Measurements from ENCODE around the gene WDR90.

WDR90 gene

DNA sequence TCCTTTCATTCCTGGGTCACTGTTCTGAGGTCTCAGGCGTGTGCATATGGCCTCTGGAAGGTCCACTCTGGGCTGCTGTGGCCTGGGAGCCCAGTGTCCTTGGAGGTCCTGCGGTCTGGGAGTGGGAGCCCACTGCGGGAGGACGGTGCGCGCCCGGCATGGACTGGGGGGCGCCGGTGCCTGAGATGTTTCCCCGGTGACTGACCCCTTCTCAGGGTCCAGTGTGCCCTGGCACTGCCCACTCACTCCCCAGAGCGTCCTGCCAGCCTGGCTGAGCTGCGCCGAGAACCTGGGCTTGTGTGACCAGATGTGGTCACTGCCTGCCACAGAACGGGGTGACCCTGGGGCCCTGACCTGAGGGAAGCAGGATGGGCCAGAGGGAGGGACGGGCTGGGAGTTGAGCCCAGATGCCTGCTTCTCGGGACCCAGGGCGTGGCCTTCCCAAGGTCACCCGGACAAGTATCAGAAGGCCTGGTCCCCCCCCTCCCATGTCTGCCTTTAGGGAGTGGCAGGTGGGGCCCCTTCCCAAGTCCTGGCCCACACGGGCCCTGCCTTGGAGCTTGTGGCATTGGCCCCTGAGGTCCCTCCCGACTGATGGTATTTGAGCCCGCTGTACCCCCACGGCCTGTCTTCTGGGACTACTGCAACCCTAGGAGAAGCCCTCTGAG is 25.2 kb downstream of the WDR90 start:
- in situ Hi-C loops (cut with HindIII; ENCODE audit: low sequenced_read_pairs): no loop called here

DNA sequence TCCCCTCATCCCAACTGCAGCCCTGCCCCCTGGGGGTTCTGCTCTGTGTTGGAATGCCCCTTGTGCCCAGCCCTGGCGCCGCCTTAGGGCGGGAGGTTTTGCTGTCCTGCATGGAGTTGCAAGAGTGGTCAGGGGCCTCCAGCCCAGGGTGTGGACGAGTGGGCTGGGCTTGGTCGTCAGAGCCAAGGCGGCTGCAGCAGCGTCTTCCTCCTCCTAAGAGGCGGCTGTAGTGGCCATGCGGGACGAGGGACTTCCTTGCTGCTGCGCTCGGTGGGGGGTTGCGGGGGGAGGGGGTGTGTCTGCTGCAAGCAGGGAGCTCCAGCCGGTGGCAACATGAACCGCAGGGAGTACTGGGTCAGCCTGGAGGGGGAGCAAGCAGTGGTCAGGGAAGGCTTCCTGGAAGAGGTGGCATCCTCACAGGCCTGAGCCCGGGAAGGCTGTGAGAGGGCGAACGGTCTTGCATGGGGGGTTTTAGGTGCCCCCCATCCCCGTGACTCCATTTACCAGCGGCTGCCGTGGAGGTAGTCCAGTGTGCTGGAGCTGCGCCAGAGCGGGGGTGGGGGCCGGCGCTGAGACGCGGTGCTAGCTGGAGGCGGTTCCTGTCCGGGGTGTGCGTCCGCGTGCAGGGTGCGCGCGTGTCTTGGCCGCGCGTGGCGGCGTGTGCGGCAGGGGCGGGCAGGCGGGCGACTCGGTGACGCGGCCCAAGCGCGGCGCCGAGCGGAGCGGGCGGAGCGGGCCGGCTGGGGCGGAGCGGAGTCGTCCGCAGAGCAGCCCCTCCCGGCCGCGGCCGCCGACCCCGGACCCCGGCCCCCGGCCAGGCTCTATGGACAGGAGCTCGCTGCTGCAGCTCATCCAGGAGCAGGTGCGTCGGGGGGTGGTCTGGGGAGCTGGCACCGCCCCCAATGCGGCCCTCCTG is 26.1 kb downstream of the WDR90 start, which contains the start of gene RHBDL1:
TSS of gene RHBDL1 (plus strand) at position 704 of the 916 bp plus-strand sequence. CDS start at position 824, 120 bp downstream.
- in situ Hi-C loops (cut with HindIII; ENCODE audit: low sequenced_read_pairs): no loop called here

DNA sequence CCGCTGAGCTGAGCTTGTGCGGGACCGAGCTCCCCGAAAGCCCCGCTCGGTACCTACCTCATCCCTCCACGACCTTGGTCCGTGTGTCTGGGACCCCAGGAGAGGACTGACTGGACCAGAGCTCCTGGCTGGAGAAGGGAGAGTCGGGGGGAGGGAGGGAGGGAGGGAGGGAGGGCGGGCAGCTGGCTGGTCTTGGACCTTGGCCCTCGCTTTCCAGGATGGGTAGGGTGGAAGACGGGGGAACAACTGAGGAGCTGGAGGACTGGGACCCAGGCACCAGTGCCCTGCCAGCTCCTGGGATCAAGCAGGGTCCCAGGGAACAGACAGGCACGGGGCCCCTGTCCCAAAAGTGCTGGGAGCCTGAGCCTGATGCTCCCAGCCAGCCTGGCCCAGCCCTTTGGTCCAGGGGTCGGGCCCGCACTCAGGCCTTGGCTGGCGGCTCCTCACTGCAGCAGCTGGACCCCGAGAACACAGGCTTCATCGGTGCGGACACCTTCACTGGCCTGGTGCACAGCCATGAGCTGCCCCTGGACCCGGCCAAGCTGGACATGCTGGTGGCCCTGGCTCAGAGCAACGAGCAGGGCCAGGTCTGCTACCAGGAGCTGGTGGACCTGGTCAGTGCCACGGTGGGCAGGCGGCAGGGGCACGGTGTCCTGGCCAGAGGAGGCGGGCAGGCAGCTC is 26.9 kb downstream of the WDR90 start:
- in situ Hi-C loops (cut with HindIII; ENCODE audit: low sequenced_read_pairs): no loop called here

DNA sequence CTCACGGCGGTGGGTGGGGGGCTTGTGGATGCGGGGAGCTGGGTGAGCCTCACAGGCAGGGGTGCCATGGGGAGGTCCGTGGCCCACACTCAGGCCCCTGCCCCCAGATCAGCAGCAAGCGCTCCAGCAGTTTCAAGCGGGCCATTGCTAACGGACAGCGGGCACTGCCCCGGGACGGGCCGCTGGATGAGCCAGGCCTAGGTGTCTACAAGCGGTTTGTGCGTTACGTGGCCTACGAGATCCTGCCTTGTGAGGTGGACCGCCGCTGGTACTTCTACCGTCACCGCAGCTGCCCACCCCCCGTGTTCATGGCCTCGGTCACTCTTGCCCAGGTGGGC is 27.4 kb downstream of the WDR90 start:
- in situ Hi-C loops (cut with HindIII; ENCODE audit: low sequenced_read_pairs): no loop called here

DNA sequence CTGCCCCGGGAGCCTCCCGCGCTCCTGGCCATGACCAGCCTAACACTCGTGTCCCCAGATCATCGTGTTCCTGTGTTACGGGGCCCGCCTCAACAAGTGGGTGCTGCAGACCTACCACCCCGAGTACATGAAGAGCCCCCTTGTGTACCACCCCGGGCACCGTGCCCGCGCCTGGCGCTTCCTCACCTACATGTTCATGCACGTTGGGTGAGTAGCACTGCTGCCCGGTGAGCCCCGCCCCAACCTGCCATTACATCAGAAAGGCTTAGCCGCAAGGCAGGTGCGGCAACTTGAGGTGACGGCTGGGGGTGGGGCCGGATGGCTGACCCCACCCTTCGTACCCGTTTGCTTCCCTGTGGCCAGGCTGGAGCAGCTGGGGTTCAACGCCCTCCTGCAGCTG is 27.7 kb downstream of the WDR90 start:
- in situ Hi-C loops (cut with HindIII; ENCODE audit: low sequenced_read_pairs): no loop called here

DNA sequence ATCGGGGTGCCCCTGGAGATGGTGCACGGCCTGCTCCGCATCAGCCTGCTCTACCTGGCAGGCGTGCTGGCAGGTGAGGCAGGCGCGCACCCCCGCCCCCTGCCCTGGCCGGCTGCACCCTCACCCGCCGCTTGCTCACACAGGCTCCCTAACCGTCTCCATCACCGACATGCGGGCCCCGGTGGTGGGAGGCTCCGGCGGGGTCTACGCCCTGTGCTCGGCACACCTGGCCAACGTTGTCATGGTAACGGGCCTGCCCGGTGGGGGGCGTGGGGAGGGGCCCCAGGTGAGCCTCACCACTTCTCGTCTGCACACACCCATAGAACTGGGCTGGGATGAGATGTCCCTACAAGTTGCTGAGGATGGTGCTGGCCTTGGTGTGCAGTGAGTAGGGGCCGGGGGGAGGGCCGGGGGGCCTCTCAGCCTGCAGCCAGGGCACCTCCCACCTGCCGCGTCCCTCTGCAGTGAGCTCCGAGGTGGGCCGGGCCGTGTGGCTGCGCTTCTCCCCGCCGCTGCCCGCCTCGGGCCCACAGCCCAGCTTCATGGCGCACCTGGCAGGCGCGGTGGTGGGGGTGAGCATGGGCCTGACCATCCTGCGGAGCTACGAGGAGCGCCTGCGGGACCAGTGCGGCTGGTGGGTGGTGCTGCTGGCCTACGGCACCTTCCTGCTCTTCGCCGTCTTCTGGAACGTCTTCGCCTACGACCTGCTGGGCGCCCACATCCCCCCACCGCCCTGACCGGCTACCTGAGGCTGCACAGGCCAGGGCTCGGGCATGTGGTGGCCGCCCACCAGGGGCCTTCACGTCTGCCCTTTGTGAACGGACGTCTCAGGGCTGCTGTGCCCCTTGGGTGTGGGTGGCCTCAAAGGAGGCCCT is 28.4 kb downstream of the WDR90 start:
- in situ Hi-C loops (cut with HindIII; ENCODE audit: low sequenced_read_pairs): no loop called here

DNA sequence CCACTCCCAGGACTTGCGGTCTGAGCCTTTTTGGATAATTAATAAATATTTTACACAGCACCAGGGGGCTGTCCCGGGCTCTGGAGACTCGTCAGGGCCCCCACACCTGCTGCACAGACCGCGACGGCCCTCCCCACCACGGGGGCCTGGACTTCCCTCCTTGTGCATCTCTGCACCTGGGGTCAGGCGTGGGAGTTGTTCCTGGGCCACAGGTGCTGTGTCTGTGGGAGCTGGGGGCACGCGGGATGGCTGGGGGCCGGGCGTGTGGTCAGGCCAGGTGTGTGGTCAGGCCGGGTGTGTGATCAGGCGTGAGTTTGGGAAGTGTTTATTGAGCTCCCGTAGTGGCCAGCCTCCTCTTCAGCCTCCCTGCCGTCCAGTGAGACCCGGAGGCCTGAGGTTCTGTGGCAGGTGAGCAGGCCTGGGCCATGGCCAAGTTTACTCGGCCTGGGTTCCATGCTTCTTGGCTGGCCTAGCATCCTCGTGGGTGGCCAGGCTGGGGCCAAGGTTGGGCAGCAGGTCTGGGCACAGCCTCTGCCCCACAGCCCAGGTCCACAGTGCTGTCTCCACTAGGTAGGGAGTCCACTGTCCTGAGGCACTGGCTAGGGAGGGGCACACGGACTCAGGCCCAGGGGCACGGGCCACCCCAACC is 29.2 kb downstream of the WDR90 start:
- in situ Hi-C loops (cut with HindIII; ENCODE audit: low sequenced_read_pairs): no loop called here

DNA sequence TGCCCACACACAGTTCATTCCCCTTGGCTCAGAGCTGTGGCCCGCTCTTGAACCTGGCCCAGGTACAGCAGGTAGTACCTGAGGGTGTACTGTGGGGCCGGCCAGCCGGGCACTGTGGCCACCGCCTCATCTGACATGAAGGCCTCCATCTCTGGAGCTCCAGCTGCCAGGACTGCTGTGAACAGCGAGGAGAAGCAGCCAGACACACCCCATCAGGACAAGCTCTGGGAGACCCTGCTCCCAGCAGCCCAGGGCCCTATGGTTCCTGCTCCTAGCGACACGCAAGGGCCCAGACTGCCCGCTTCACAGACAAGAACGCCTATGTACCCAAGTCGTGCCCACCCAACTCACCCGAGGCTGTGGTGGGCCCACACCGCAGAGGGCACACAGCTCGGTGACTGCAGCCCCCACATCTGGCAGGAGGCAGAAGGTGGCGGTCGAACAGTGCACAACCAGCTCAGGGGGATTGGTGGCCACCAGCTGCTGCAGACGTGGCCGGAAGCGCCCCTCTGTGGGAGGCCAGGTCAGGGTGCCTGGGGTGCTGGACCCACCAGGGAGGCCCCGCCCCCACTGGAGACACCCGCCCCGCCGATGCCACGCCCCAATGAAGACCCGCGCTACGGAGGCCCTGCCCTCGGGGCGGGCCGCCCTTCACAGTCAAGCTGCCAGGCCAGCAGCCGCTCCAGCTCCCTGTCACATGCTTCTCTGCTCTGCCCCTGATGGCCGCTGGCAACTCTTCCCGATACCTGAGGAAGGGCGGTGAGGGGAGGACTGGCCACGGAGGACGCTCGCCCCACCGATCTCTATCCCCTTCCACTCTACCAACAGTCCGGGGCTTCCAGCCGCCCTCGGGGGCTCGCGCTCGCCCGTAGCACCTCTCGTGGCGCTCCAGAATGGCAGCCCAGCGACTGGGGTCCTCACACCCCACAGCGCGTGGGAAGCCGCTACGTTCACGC is 30.0 kb downstream of the WDR90 start:
- in situ Hi-C loops (cut with HindIII; ENCODE audit: low sequenced_read_pairs): no loop called here

DNA sequence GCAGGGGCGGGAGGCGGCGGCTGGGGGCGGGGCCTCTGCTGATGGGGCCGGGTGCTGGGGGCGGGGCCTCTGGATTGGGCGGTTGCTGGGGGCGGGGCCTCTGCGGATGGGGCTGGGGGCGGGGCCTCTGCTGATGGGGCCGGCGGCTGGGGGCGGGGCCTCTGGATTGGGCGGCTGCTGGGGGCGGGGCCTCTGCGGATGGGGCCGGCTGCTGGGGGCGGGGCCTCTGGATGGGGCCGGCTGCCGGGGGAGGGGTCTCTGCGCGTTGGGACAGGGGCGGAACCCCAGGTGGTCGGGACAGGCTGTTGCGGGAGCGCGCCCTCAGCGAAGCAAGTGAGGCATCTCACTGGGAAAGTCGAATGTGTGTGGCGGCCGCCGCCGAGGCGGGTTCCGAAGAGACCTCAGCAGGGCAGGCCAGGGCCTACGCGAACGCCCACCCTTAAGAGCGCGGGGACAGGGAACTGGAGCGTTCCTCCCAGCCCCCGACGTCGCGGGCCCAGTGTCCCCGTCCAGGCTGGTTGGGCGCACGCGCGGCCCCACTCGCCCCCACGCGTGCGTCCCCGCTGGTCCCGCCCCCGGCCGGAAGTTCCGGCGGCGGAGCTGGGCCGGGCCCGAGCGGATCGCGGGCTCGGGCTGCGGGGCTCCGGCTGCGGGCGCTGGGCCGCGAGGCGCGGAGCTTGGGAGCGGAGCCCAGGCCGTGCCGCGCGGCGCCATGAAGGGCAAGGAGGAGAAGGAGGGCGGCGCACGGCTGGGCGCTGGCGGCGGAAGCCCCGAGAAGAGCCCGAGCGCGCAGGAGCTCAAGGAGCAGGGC is 30.9 kb downstream of the WDR90 start, which contains the start of gene STUB1:
TSS of gene STUB1 (plus strand) at position 597 of the 811 bp plus-strand sequence. CDS start at position 713, 116 bp downstream.
- in situ Hi-C loops (cut with HindIII; ENCODE audit: low sequenced_read_pairs): no loop called here

DNA sequence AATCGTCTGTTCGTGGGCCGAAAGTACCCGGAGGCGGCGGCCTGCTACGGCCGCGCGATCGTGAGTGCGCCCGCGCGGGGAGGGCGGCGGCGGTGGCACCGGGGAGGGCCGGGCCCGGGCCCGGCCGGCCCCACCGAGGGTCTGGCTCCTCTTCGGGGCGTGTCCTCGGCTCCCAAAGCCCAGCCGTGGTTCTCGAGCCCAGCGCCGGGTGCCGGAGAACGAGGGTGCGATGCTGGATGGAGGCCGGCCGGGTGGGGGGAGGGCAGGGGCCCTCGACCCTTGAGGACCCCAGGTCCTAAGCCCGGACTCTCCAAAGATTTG is 31.4 kb downstream of the WDR90 start:
- in situ Hi-C loops (cut with HindIII; ENCODE audit: low sequenced_read_pairs): no loop called here

DNA sequence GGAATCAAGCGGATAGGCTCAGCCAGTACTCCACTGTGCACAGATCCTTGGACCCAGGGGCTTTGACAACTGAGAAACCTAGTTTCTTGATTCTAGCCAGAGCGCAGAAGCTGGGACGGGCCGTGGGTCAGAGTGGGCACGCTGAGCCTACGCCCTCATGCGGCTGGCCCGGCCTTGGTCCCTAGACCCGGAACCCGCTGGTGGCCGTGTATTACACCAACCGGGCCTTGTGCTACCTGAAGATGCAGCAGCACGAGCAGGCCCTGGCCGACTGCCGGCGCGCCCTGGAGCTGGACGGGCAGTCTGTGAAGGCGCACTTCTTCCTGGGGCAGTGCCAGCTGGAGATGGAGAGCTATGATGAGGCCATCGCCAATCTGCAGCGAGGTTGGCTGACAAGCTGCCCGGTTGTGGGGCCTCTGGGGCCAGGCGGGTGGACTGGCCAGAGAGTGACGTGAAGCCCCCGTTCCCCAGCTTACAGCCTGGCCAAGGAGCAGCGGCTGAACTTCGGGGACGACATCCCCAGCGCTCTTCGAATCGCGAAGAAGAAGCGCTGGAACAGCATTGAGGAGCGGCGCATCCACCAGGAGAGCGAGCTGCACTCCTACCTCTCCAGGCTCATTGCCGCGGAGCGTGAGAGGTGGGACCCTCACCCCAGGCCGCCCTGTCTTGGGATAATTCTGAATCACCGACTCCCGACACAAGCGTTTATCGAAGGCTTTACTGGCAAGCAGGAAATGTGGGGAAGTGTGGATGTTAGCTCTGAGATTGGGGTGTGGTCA is 32.0 kb downstream of the WDR90 start:
- in situ Hi-C loops (cut with HindIII; ENCODE audit: low sequenced_read_pairs): no loop called here

DNA sequence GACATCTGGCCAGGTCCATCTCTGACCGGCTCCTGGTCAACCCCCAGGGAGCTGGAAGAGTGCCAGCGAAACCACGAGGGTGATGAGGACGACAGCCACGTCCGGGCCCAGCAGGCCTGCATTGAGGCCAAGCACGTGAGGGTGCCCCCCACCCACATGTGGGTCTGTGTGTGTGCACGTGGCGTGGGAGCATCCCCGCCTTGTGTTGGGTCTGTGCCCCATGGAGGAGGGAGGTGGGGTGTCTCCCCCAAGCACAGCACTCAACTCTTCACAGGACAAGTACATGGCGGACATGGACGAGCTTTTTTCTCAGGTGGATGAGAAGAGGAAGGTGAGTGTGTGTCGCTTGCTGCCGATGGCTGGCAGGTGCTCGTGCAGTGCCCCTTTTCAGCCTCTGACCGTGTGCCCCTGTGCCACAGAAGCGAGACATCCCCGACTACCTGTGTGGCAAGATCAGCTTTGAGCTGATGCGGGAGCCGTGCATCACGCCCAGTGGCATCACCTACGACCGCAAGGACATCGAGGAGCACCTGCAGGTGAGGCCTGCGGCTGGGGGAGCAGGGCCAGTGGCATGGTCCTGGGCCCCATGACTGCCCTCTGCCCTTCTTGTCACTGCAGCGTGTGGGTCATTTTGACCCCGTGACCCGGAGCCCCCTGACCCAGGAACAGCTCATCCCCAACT is 32.7 kb downstream of the WDR90 start:
- in situ Hi-C loops (cut with HindIII; ENCODE audit: low sequenced_read_pairs): no loop called here

DNA sequence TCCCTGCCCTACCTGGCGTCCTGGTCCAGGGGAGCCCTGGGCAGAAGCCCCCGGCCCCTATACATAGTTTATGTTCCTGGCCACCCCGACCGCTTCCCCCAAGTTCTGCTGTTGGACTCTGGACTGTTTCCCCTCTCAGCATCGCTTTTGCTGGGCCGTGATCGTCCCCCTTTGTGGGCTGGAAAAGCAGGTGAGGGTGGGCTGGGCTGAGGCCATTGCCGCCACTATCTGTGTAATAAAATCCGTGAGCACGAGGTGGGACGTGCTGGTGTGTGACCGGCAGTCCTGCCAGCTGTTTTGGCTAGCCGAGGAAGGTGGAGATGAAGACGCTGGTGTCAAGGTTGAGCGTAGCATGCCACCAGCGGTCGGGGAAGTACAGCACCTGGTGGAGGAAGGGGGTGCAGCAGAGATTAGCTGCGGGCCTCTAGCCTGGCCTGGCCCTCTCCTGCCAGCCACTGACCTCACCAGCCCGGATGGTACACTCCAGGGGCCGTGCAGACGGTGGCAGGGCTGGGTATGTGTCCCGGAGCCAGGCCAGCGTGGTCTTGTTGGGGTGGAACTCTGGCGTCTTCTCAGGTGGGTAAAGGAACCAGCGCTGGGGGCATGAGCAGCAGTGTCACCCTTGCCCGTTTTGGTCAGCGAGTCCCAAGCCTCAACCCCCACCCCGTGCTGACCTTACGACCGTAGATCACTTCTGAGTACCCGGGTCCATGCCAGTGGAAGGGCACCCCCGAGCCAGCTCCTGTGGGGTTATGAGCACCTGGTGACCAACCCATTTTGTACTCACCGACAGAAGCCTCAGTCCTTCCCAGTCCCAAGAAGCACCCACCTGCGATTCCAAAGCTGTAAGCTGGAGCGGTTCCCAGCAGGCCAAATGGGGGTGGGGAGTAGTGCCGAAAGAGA is 33.6 kb downstream of the WDR90 start:
- in situ Hi-C loops (cut with HindIII; ENCODE audit: low sequenced_read_pairs): no loop called here

DNA sequence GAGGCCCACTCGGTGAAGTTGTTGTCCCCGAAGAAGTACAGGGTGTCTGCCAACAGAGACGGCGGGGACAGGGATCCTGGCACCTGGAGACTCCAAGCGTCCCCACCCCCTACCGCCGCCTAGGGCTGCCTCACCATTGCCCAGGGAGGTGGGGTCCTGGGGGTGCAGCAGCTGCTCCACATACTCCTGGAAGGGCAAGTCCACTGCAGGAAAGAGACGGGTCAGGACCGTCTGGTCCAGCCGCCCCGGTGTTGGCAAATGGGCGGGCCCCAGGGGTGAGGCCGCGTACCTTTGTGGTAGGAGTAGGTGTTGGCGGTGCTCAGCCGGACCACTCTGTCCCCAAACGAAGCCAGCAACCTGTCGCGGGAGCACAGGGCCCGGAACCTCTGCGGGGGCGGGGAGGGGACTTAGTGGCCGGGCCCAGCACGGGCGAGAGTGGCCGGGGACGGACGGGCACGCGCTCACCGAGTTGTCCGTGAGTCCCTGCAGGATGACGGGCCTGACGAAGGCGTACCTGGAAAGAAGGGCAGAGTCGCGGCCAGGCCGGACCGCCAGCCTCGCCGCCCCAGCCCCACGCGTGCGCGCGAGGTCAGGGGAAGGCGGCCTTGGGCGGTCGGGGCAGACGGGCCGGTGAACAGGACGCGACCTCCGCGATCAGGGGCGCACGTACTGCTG is 34.4 kb downstream of the WDR90 start:
- in situ Hi-C loops (cut with HindIII; ENCODE audit: low sequenced_read_pairs): no loop called here

DNA sequence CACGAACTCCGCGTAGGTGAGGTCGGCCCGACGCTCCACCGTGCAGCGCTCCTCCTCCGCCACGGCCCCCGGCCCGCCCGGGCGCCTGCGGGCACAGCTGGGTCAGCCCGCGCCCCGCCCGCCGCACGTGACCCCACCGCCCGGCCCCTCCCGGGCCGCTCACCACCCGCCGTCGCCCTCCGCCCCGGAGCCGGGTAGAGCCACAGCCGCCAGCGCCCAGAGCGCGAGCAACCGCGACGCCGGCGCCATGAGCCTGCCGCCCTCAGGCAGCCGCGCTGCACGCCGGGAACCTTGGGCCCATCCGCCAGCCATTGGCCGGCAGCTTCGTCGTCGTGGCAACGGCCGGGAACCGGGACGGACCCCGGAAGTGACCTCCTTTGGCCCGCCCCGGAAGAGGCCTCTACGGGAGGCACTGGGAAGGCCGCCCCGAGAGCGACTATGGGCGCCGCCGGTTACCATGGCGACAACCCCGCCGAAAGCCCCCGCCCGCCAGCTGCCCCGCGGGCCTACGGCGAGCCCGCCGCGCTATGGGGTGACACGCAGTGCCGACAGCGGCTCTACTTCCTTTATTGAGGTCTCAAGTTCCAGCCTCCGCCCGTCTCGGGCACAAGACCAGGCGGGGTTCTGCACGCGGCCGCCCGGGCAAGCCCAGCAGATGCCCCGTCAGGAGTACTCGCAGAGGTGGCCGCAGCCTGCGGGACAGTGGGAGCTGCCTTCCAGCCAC is 35.1 kb downstream of the WDR90 start, which contains the start of gene JMJD8:
TSS of gene JMJD8 (minus strand) at position 264 of the 724 bp plus-strand sequence. CDS start at position 249, 15 bp downstream.
- in situ Hi-C loops (cut with HindIII; ENCODE audit: low sequenced_read_pairs): no loop called here
